GM12872 (cell line): ENCODE measurements around the gene ISLR.

Experiments
- CTCF ChIP-seq: IDR thresholded peaks from 3 replicates; pipeline ENCODE4 v1.5.1; 2011; ENCODE audit warnings: low read depth, mild to moderate bottlenecking, low read length, moderate library complexity; ENCODE audit not compliant: insufficient read depth

Gene ISLR

GRCh38 chr15:74129586-74130154 lies 43.8 kb upstream of the ISLR start:
- no peak for TF ChIP-seq CTCF

- TF ChIP-seq CTCF: no peak
Observed at GRCh38 chr15:74130155-74130848, 43.2 kb upstream of the ISLR start, which contains the start of gene ISLR2. Gene ISLR2, plus strand, starts transcription at chr15:74130586. Its CDS starts 2,169 bp downstream, at chr15:74132755.

GRCh38 chr15:74130849-74131627 lies 42.5 kb upstream of the ISLR start:
- TF ChIP-seq CTCF: no peak

GRCh38 chr15:74131628-74132413 lies 41.7 kb upstream of the ISLR start:
- no peak for TF ChIP-seq CTCF

- no peak for TF ChIP-seq CTCF
Observed at GRCh38 chr15:74132681-74133651, 40.5 kb upstream of the ISLR start.

- TF ChIP-seq CTCF: no peak
Observed at GRCh38 chr15:74133694-74134386, 39.7 kb upstream of the ISLR start.
